B cell (primary cell): ENCODE results near the gene GSTA3. TPM values are rescaled to one million over a fixed set of nuclear protein-coding genes. Genes with fewer than 3 reads are reported as not detected.
"Not testable (repeated sequence)": the region's sequence is repeated elsewhere in the genome, so short reads cannot be mapped to it uniquely, and the experiment has no call there.

Experiments used
- ATAC-seq: fragments of 200-7000 bp; cut with Tn5 transposase; one replicate; pipeline ENCODE4 v1.10.0; 2021; ENCODE audit warnings: low read depth, mild to moderate bottlenecking, moderate number of reproducible peaks, moderate library complexity
- CTCF ChIA-PET: fragments of 350-600 bp; sonication (Branson Sonifier 250); formaldehyde crosslinking; loops from one replicate; lab custom pipeline; 2021; ENCODE audit warnings: antibody characterized with exemption, inconsistent platforms; lab: Charles Lee
- POLR2A ChIA-PET: fragments of 350-600 bp; sonication (Branson Sonifier 250); formaldehyde crosslinking; loops from one replicate; lab custom pipeline; 2021; ENCODE audit warnings: antibody characterized with exemption; lab: Charles Lee
- DNase-seq: peaks from one replicate; pipeline ENCODE4 v3.0.0; 2013
- H2AFZ ChIP-seq: 2 replicates; pipeline ENCODE4 v1.6.1; 2012; ENCODE audit warnings: mild to moderate bottlenecking, low read depth, low read length; ENCODE audit not compliant: insufficient read depth, poor library complexity, severe bottlenecking
- H3K27ac ChIP-seq, 2 donors: 1 replicate in 1 of 2; 2 replicates in 1 of 2; pipeline ENCODE4 v1.5.1; 2012 to 2013; ENCODE audit warnings: low read length in 2 of 2, mild to moderate bottlenecking in 2 of 2, moderate library complexity in 1 of 2
- H3K27me3 ChIP-seq, 4 experiments: fragments of 200-600 bp in 1 of 4; sonication (generic) in 1 of 4; replicated peaks in 1 of 4; 1 replicate in 2 of 4; 2 replicates in 2 of 4; pipeline versions ENCODE4 v1.6.1 to v1.7.0; 2013 to 2016; ENCODE audit warnings: low read length in 3 of 4, mild to moderate bottlenecking in 2 of 4, mixed read lengths in 1 of 4, moderate library complexity in 1 of 4; ENCODE audit not compliant: insufficient read depth in 4 of 4, control insufficient read depth in 3 of 4; ENCODE audit errors: control extremely low read depth in 1 of 4
- H3K36me3 ChIP-seq, 2 experiments: replicated peaks in 1 of 2; 1 replicate in 1 of 2; 2 replicates in 1 of 2; pipeline versions ENCODE4 v1.6.1 to v1.7.1; 2013; ENCODE audit warnings: low read length in 1 of 2; ENCODE audit not compliant: insufficient read depth in 2 of 2, control insufficient read depth in 1 of 2; ENCODE audit errors: control extremely low read depth in 1 of 2, extremely low read depth in 1 of 2
- H3K4me1 ChIP-seq, 2 donors: fragments of 200-600 bp in 1 of 2; sonication (generic) in 1 of 2; 1 replicate in 1 of 2; 2 replicates in 1 of 2; pipeline versions ENCODE4 v1.5.1 to v1.6.1; 2013 to 2017; ENCODE audit warnings: low read length in 2 of 2; ENCODE audit not compliant: control insufficient read depth in 2 of 2, insufficient read depth in 2 of 2
- H3K4me2 ChIP-seq: replicated peaks from 2 replicates; pipeline ENCODE3; 2012; ENCODE audit warnings: mild to moderate bottlenecking, low read depth, low read length; ENCODE audit not compliant: poor library complexity, severe bottlenecking
- H3K4me3 ChIP-seq, 5 experiments: fragments of 200-600 bp in 1 of 5; sonication (generic) in 1 of 5; 1 replicate in 3 of 5; 2 replicates in 2 of 5; pipeline versions ENCODE4 v1.5.1 to v1.7.0; 2011 to 2016; ENCODE audit warnings: low read length in 4 of 5, mild to moderate bottlenecking in 4 of 5, low read depth in 2 of 5, control low read depth in 1 of 5, moderate library complexity in 1 of 5; ENCODE audit not compliant: insufficient read depth in 1 of 5; ENCODE audit errors: control extremely low read depth in 1 of 5, extremely low read depth in 1 of 5
- H3K79me2 ChIP-seq: fragments of 200-600 bp; sonication (generic); one replicate; pipeline ENCODE4 v1.6.0; 2016; ENCODE audit warnings: low read length; ENCODE audit not compliant: control insufficient read depth, insufficient read depth
- H3K9ac ChIP-seq: fragments of 200-600 bp; sonication (generic); 2 replicates; pipeline ENCODE4 v1.6.1; 2017; ENCODE audit warnings: mild to moderate bottlenecking, low read length, moderate library complexity
- H3K9me3 ChIP-seq, 3 donors: one replicate each; pipeline versions ENCODE4 v1.6.1 to v1.7.1; 2013; ENCODE audit warnings: low read length in 2 of 3; ENCODE audit not compliant: control insufficient read depth in 2 of 3, insufficient read depth in 1 of 3; ENCODE audit errors: control extremely low read depth in 1 of 3
- H4K20me1 ChIP-seq: 2 replicates; pipeline ENCODE4 v1.6.0; 2012; ENCODE audit warnings: mild to moderate bottlenecking, low read length; ENCODE audit not compliant: insufficient read depth, control insufficient read depth, poor library complexity, severe bottlenecking
- H3K27ac Mint-ChIP-seq: one replicate; pipeline ENCODE4 v1.8.0; 2021; ENCODE audit warnings: mixed read lengths
- H3K27me3 Mint-ChIP-seq: one replicate; pipeline ENCODE4 v1.8.0; 2021; ENCODE audit warnings: mixed read lengths
- H3K4me1 Mint-ChIP-seq: one replicate; pipeline ENCODE4 v1.8.0; 2021; ENCODE audit warnings: mixed read lengths
- H3K4me3 Mint-ChIP-seq: one replicate; pipeline ENCODE4 v1.8.0; 2021; ENCODE audit warnings: mixed read lengths
- H3K9me3 Mint-ChIP-seq: one replicate; pipeline ENCODE4 v1.8.0; 2022; ENCODE audit warnings: mixed read lengths; ENCODE audit not compliant: insufficient read depth
- CTCF ChIP-seq: fragments of 200-600 bp; IDR thresholded peaks from one replicate; pipeline ENCODE4 v1.8.0; 2022; ENCODE audit warnings: antibody characterized with exemption, mild to moderate bottlenecking
- EZH2 ChIP-seq: IDR thresholded peaks from 2 replicates; pipeline ENCODE4 v1.6.1; 2012; ENCODE audit warnings: borderline replicate concordance, low read depth, mild to moderate bottlenecking, moderate library complexity, low read length; ENCODE audit not compliant: insufficient read depth, poor library complexity, severe bottlenecking
- WGBS: methylation state at CpG from one replicate; pipeline ENCODE4 v1.1.5; 2013; ENCODE audit warnings: missing lambda C conversion rate; ENCODE audit not compliant: insufficient coverage; 5-methylcytosine and 5-hydroxymethylcytosine counted together
- intact Hi-C: fragments of 100-400 bp; cut with micrococcal nuclease; formaldehyde crosslinking; loops from one replicate; pipeline ENCODE4 v1.10.0; 2022
- polyA plus RNA-seq: library from polyadenylated mRNA; depleted of rRNA; stranded (reverse); fragments of >200 nt; gene quantifications from 2 replicates; pipeline ENCODE4 v1.2.3, GENCODE V29; 2012
- total RNA-seq, 2 donors: library from RNA; stranded (reverse); fragments of 120-200 nt in 1 of 2; gene quantifications; 1 replicate in 1 of 2; 2 replicates in 1 of 2; pipeline versions ENCODE4 v1.2.3 to v1.2.4, GENCODE V29; 2013 to 2022

Gene GSTA3
- total and polyA plus RNA-seq, 2 donors (not counting 1 experiment from before 2014, with no cell fraction given): not detected

- no peak overlapping the region for H3K9ac ChIP-seq
- H2AFZ ChIP-seq: no peak overlapping the region
- H3K27me3 ChIP-seq: no peaks in the 10 kb centered on the region
- no peaks in the 10 kb centered on the region for H3K79me2 ChIP-seq
- Mint-ChIP-seq H3K4me1 (no peaks in the 10 kb centered on the region), H3K27ac (no peak overlapping the region), H3K4me3 (no peak overlapping the region), H3K27me3 (peaks cover 8% of the 10 kb centered on the region), H3K9me3 (no peaks in the 10 kb centered on the region)
- no peaks in the 10 kb centered on the region for H4K20me1 ChIP-seq
- H3K4me2 ChIP-seq: no peak overlapping the region
- ChIA-PET POLR2A (no interaction called here), CTCF (no interaction called here)
- no peak for DNase-seq
- TF ChIP-seq CTCF: no peak
- TF ChIP-seq EZH2: no peak
- no peak for ATAC-seq
- H3K27ac ChIP-seq: no peak overlapping the region
- intact Hi-C loops: no loop called here
- H3K4me3 ChIP-seq: no peak overlapping the region
- no peaks in the 10 kb centered on the region for H3K36me3 ChIP-seq
- no CpG with 5 or more reads among the region's 6 CpGs for WGBS
- no peaks in the 10 kb centered on the region for H3K4me1 ChIP-seq
- H3K9me3 ChIP-seq: no peaks in the 10 kb centered on the region
Observed at GRCh38 chr6:52953911-52954839, 44.7 kb upstream of the GSTA3 start.

- DNase-seq (no peak), ATAC-seq (no peak)
- no peak overlapping the region for H3K27ac ChIP-seq
- intact Hi-C loops: no loop called here
- H3K27ac Mint-ChIP-seq: no peak overlapping the region
- no peaks in the 10 kb centered on the region for H3K4me1 Mint-ChIP-seq
- no peak overlapping the region for H3K9ac ChIP-seq
- ChIA-PET CTCF (no interaction called here), POLR2A (no interaction called here)
- H3K4me3 ChIP-seq: no peak overlapping the region
- H3K9me3 Mint-ChIP-seq: no peaks in the 10 kb centered on the region
- H4K20me1 ChIP-seq: no peaks in the 10 kb centered on the region
- no peak overlapping the region for H2AFZ ChIP-seq
- H3K9me3 ChIP-seq: no peaks in the 10 kb centered on the region
- no peak overlapping the region for H3K4me3 Mint-ChIP-seq
- no peaks in the 10 kb centered on the region for H3K36me3 ChIP-seq
- H3K27me3 Mint-ChIP-seq: peaks cover 27% of the 10 kb centered on the region
- 22% methylated on average over 2 of the region's 5 CpGs for WGBS
- H3K79me2 ChIP-seq: no peaks in the 10 kb centered on the region
- H3K4me1 ChIP-seq: no peaks in the 10 kb centered on the region
- TF ChIP-seq EZH2: no peak
- TF ChIP-seq CTCF: no peak
- no peaks in the 10 kb centered on the region for H3K27me3 ChIP-seq
- no peak overlapping the region for H3K4me2 ChIP-seq
Observed at GRCh38 chr6:52946306-52946705, 36.8 kb upstream of the GSTA3 start.

- H3K27ac ChIP-seq, CTCF ChIA-PET, H3K4me1 Mint-ChIP-seq, H3K27ac Mint-ChIP-seq, H3K9ac ChIP-seq, H4K20me1 ChIP-seq, POLR2A ChIA-PET, H2AFZ ChIP-seq, H3K4me3 Mint-ChIP-seq, H3K79me2 ChIP-seq, ATAC-seq, H3K27me3 ChIP-seq, H3K4me3 ChIP-seq, H3K9me3 Mint-ChIP-seq, DNase-seq, H3K9me3 ChIP-seq, H3K4me1 ChIP-seq, H3K4me2 ChIP-seq, intact Hi-C loops, H3K36me3 ChIP-seq: not testable (repeated sequence)
- peaks cover 22% of the 10 kb centered on the region for H3K27me3 Mint-ChIP-seq
- WGBS: 98% methylated on average over 7 of the region's 10 CpGs
Observed at GRCh38 chr6:52942821-52943220, 33.3 kb upstream of the GSTA3 start.
